Muscle layer of colon (tissue), 2 donors: Measurements from ENCODE around the gene ZNF672.
A peak's percentile ranks its signal among the peaks of the same experiment; 100 is the strongest.
"Not testable (repeated sequence)": the region's sequence is repeated elsewhere in the genome, so short reads cannot be mapped to it uniquely, and the experiment has no call there.

Experiments used
- H3K27ac ChIP-seq: one replicate; pipeline ENCODE4 v1.7.0; 2013; ENCODE audit warnings: low read depth, mild to moderate bottlenecking, low read length, moderate library complexity
- H3K27me3 ChIP-seq, 2 donors: one replicate each; pipeline ENCODE4 v1.7.0; 2013; ENCODE audit warnings: low read length in 2 of 2, mild to moderate bottlenecking in 2 of 2; ENCODE audit not compliant: insufficient read depth in 2 of 2, control insufficient read depth in 1 of 2
- H3K36me3 ChIP-seq: one replicate; pipeline ENCODE4 v1.7.0; 2013; ENCODE audit warnings: mild to moderate bottlenecking, low read length; ENCODE audit not compliant: insufficient read depth
- H3K4me1 ChIP-seq: one replicate; pipeline ENCODE4 v1.7.0; 2013; ENCODE audit warnings: mild to moderate bottlenecking, low read length; ENCODE audit not compliant: insufficient read depth
- H3K4me3 ChIP-seq, 2 donors: one replicate each; pipeline ENCODE4 v1.7.0; 2013; ENCODE audit warnings: low read length in 2 of 2, low read depth in 1 of 2, mild to moderate bottlenecking in 1 of 2, moderate library complexity in 1 of 2
- H3K9ac ChIP-seq: one replicate; pipeline ENCODE4 v1.7.0; 2013; ENCODE audit warnings: low read length
- H3K9me3 ChIP-seq: one replicate; pipeline ENCODE4 v1.7.0; 2013; ENCODE audit warnings: mild to moderate bottlenecking, low read length
- donor health status: abdominal sarcoma.
- donor health status: Adenocarcinoma of cecum.

Gene ZNF672

DNA sequence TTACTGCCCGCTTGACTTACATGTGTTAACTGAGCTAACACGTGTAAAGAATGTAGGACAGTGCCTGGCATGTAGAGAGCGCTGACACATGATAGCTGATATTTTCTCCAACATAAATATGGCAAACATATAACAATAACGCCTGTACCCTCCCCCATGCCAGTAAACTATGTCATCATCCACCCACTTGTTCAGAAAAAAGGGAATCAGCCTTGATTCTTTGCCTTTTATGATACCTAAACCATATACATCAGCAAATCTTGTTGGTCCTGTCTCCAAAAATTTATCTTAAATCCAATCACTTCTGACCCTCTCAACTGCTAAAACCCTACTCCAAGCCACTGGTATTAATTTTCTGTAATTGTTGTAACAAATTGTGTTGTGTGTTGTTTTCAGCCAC lies 22.0 kb downstream of the ZNF672 start:
- Histone ChIP-seq H3K27me3 (no peaks in the 10 kb centered on the region), H3K4me1 (peaks cover 23% of the 10 kb centered on the region), H3K9ac (no peak overlapping the region), H3K9me3 (no peaks in the 10 kb centered on the region), H3K36me3 (peaks cover 7% of the 10 kb centered on the region), H3K27ac (no peak overlapping the region), H3K4me3 (peak overlapping the region in 1 of 2 donors; percentile 83)

- Histone ChIP-seq H3K4me1 (peaks cover 23% of the 10 kb centered on the region), H3K9ac (no peak overlapping the region), H3K9me3 (no peaks in the 10 kb centered on the region), H3K4me3 (no peak overlapping the region), H3K36me3 (no peaks in the 10 kb centered on the region), H3K27ac (no peak overlapping the region), H3K27me3 (no peaks in the 10 kb centered on the region)
Observed at GRCh38 chr1:248861616-248862015, 23.6 kb downstream of the ZNF672 start.

- H3K27me3 ChIP-seq: no peaks in the 10 kb centered on the region
- H3K4me3 ChIP-seq: peak overlapping the region; percentile 17 to 48
- H3K4me1 ChIP-seq: peaks cover 16% of the 10 kb centered on the region
- no peak overlapping the region for H3K27ac ChIP-seq
- no peak overlapping the region for H3K9ac ChIP-seq
- no peaks in the 10 kb centered on the region for H3K9me3 ChIP-seq
- no peaks in the 10 kb centered on the region for H3K36me3 ChIP-seq
Observed at GRCh38 chr1:248862695-248862997, 24.6 kb downstream of the ZNF672 start.

DNA sequence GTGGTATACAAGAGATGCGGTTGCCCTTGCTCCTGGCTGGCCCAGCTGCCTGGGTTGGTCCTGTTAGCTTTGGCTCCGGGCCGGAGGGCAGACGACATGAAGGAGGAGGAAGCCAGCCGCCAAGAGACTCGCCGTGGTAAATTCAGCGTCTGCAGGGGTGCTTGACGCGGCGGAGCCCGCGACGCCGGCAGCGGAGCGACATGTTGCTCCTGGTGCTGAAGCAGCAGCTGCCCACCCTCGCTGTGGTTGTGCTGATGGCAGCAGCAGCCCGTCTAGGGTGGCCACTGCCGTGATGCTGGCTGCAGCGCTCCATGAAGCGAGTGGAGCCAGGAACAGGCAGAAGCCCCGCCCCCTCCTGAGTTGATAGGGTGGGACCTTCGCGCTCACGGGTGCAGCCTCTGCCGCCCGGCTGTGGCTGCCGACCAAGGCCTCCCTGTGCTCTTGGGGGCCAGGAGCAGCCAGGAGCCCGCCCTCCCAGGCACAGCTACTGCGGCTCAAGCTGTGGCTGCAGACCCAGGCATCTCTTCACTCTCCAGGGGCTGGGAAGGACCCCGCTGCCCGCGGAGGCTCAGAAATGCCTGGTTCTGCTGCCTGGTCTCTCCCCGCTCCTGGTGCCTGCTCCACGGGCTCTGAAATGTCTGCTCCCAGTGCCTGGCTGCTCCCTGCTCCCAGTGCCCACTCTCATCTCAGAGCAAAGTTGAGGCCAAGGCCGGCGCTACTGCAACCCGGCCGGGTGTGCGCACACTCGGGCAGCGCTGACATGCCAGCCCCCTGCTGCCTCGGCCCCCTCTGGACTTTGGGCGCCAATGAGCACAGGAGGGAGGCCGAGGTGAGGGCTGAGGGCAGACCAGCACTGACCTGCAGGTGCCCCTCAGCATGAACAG lies 25.2 kb downstream of the ZNF672 start:
- peak overlapping the region; percentile 17 to 48 for H3K4me3 ChIP-seq

GRCh38 chr1:248871837-248872401 lies 33.9 kb downstream of the ZNF672 start:
- Histone ChIP-seq H3K27me3 (no peaks in the 10 kb centered on the region), H3K9ac (no peak overlapping the region), H3K4me1 (no peaks in the 10 kb centered on the region), H3K36me3 (no peaks in the 10 kb centered on the region), H3K9me3 (no peaks in the 10 kb centered on the region), H3K27ac (no peak overlapping the region), H3K4me3 (no peak overlapping the region)

More for the DNA sequence above, 25.2 kb downstream of the ZNF672 start:
- Histone ChIP-seq H3K9ac (no peak overlapping the region), H3K9me3 (no peaks in the 10 kb centered on the region), H3K36me3 (no peaks in the 10 kb centered on the region), H3K4me1 (peaks cover 12% of the 10 kb centered on the region), H3K27ac (peak overlapping the region; percentile 61), H3K27me3 (no peaks in the 10 kb centered on the region)

GRCh38 chr1:248872752-248873408 lies 34.9 kb downstream of the ZNF672 start:
- Histone ChIP-seq H3K27ac (peak overlapping the region; percentile 77), H3K4me1 (no peaks in the 10 kb centered on the region), H3K9me3 (no peaks in the 10 kb centered on the region), H3K36me3 (no peaks in the 10 kb centered on the region), H3K9ac (peak overlapping the region; percentile 96), H3K27me3 (no peaks in the 10 kb centered on the region), H3K4me3 (peak overlapping the region; percentile 66 to 69)

DNA sequence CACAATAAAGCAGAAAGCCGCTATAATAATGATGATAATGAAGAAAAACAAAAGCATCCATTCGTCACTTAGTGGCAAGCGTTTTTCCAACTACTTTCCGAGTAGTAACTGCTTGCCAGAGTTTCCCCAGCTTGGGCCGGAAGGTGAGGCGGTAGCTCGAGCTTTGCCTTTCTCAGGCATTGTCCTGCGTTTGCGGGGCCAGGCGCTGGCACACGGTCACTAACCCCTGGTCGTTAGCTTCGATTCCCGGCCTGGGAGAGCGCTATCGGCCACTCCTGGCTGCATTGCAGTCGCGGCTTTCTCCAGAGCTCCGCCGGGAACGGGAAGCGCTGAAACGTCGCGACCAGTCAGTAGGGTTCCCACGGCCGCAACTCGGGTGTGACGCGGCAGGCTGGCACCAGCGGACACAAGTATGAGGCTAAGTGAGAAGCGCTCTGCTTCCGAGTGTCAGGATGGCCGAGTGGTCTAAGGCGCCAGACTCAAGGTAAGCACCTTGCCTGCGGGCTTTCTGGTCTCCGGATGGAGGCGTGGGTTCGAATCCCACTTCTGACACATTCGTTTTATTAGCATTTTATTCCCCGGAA lies 35.5 kb downstream of the ZNF672 start:
- Histone ChIP-seq H3K27ac (peak overlapping the region; percentile 77), H3K4me1 (no peaks in the 10 kb centered on the region), H3K9ac (peak overlapping the region; percentile 96), H3K4me3 (peak overlapping the region; percentile 66 to 69), H3K36me3 (no peaks in the 10 kb centered on the region), H3K9me3 (no peaks in the 10 kb centered on the region), H3K27me3 (no peaks in the 10 kb centered on the region)

DNA sequence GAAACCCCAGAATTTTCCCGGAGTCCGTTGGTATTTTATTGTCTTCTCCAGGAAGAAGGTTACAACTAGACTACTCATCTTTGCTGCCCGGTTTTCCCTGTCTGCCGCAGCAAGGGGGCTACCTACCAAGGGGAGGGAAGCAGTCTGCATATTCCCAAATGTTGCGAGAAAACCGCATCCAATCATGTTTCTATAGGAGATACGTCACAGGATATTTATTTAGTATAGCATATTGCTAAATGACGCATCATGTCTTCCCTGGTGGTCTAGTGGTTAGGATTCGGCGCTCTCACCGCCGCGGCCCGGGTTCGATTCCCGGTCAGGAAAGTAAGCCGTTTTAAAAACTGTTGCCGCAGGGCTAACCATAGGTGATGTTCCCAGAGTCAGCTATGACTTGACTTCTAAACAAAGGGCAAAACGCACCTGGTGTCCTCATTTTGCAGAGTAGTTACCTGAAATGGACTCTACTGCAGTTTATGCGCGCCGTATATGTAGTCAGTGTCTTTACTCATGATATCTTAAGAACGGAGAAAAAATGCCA lies 36.0 kb downstream of the ZNF672 start:
- Histone ChIP-seq H3K4me1 (no peaks in the 10 kb centered on the region), H3K4me3 (peak overlapping the region; percentile 66 to 69), H3K27me3 (no peaks in the 10 kb centered on the region), H3K27ac (peak overlapping the region; percentile 77), H3K9me3 (no peaks in the 10 kb centered on the region), H3K36me3 (no peaks in the 10 kb centered on the region), H3K9ac (peak overlapping the region; percentile 96)

DNA sequence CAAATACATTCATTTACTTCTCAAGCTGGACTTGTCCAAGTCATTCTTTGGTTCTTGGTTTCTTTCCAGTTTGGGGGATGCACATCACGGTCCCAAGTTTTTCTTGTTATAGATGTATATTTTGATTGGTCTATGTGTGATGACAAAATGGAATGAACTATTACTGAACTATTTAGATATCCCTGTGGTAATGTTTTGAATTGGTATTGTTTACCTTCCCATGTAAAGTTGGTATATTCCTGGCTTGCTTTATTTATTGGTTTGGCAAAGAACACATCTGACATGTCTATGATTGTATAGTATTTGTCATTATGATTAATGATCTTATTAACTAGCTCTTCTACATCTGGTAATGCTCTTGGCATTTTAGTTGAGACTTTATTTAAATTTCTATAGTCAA lies 43.2 kb downstream of the ZNF672 start:
- no peak overlapping the region for H3K9ac ChIP-seq
- no peaks in the 10 kb centered on the region for H3K4me1 ChIP-seq
- H3K9me3 ChIP-seq: no peaks in the 10 kb centered on the region
- H3K27me3 ChIP-seq: no peaks in the 10 kb centered on the region
- H3K4me3 ChIP-seq: no peak overlapping the region
- no peaks in the 10 kb centered on the region for H3K36me3 ChIP-seq
- H3K27ac ChIP-seq: no peak overlapping the region

DNA sequence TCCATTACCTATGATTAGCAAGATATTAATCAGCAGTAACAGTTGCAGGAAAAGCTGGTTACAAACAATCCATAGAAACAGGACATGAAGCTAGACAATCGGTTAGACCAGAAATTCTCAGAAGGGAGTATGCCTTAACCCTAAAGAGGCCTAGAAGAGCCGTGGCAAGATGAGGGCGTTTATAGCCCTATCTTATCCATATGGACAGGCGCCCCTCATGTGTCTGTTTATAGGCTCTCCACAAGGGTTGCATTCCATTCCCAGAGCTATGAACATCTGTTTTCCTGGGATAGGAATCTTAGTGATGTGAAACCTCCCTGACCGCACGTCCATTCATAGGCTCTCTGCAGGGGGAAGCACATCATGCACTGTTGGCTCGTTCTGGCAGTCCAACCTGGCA lies 44.4 kb downstream of the ZNF672 start:
- H3K4me1 ChIP-seq, H3K36me3 ChIP-seq, H3K9ac ChIP-seq, H3K4me3 ChIP-seq, H3K9me3 ChIP-seq, H3K27ac ChIP-seq, H3K27me3 ChIP-seq: not testable (repeated sequence)

DNA sequence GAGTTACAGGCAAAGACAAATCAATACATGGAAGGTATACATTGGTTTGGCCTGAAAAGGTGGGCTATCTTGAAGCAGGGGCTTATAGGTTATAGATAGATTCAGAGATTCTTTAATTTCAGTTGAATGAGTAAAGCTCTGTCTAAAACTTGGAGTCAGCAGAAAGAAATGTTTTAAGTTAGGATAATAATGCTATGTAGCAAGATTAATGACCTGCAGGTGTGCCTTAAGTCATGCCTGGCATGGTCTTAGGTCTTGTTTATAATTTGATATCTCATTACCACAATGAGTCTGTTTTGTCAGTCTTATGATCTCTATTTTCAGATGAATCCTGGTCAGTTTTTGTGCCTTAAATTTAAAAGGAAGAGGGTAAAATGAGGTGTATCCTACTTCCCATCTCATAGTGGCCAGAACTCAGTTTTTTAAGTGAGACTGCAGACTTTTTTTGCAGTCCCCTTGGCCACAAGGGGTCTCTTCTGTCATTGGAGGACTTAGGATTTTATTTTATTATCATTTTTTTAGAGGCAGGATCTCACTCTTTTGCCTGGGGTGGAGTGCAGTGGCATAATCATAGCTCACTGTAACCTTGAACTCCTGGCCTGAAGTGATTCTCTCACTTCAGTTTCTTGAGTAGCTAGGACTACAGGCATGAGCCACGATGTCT lies 46.7 kb downstream of the ZNF672 start:
- H3K4me3 ChIP-seq: no peak overlapping the region
- H3K9ac ChIP-seq: no peak overlapping the region
- H3K36me3 ChIP-seq: no peaks in the 10 kb centered on the region
- no peaks in the 10 kb centered on the region for H3K27me3 ChIP-seq
- H3K4me1 ChIP-seq: no peaks in the 10 kb centered on the region
- H3K27ac ChIP-seq: no peak overlapping the region
- H3K9me3 ChIP-seq: no peaks in the 10 kb centered on the region
